Measurements from ENCODE around the gene KRT3.

The KRT3 gene

GRCh38 chr12:52772772-52773171, 23.1 kb downstream of the KRT3 start:
- peaks cover 38% of the 10 kb centered on the region for H3K27me3 Mint-ChIP-seq
- DNase-seq (ENCODE audit: low spot score in 2 of 2) (no peak), ATAC-seq (replicated peaks; ENCODE audit: extremely low read depth, poor library complexity, severe bottlenecking) (no peak)
- no peaks in the 10 kb centered on the region for H3K9me3 Mint-ChIP-seq
- H3K36me3 Mint-ChIP-seq (ENCODE audit: insufficient read depth) = peaks cover 3% of the 10 kb centered on the region
- no peaks in the 10 kb centered on the region for H3K4me1 Mint-ChIP-seq
- H3K4me3 Mint-ChIP-seq = no peak overlapping the region
- H3K27ac Mint-ChIP-seq (ENCODE audit: low read depth) = no peak overlapping the region

GRCh38 chr12:52772188-52772587, 23.7 kb downstream of the KRT3 start:
- Mint-ChIP-seq H3K27me3 (peaks cover 36% of the 10 kb centered on the region), H3K4me1 (no peaks in the 10 kb centered on the region), H3K27ac (ENCODE audit: low read depth) (no peak overlapping the region), H3K36me3 (ENCODE audit: insufficient read depth) (peaks cover 3% of the 10 kb centered on the region), H3K4me3 (no peak overlapping the region), H3K9me3 (no peaks in the 10 kb centered on the region)
- ATAC-seq (replicated peaks; ENCODE audit: extremely low read depth, poor library complexity, severe bottlenecking) (no peak), DNase-seq (ENCODE audit: low spot score in 2 of 2) (no peak)

- Mint-ChIP-seq H3K36me3 (ENCODE audit: insufficient read depth) (no peaks in the 10 kb centered on the region), H3K4me1 (no peaks in the 10 kb centered on the region), H3K27me3 (peaks cover 33% of the 10 kb centered on the region), H3K27ac (ENCODE audit: low read depth) (no peak overlapping the region), H3K9me3 (no peaks in the 10 kb centered on the region), H3K4me3 (no peak overlapping the region)
- no peak for DNase-seq (ENCODE audit: low spot score in 2 of 2)
- ATAC-seq (replicated peaks; ENCODE audit: extremely low read depth, poor library complexity, severe bottlenecking) = no peak
Observed at GRCh38 chr12:52771505-52771904, 24.4 kb downstream of the KRT3 start.

- H3K4me1 Mint-ChIP-seq = no peaks in the 10 kb centered on the region
- no peak overlapping the region for H3K4me3 Mint-ChIP-seq
- H3K27ac Mint-ChIP-seq (ENCODE audit: low read depth) = no peak overlapping the region
- DNase-seq (ENCODE audit: low spot score in 2 of 2) (no peak), ATAC-seq (replicated peaks; ENCODE audit: extremely low read depth, poor library complexity, severe bottlenecking) (no peak)
- no peaks in the 10 kb centered on the region for H3K9me3 Mint-ChIP-seq
- H3K27me3 Mint-ChIP-seq = peaks cover 35% of the 10 kb centered on the region
- no peaks in the 10 kb centered on the region for H3K36me3 Mint-ChIP-seq (ENCODE audit: insufficient read depth)
Observed at GRCh38 chr12:52771088-52771487, 24.8 kb downstream of the KRT3 start.

- Mint-ChIP-seq H3K27ac (ENCODE audit: low read depth) (no peak overlapping the region), H3K36me3 (ENCODE audit: insufficient read depth) (peaks cover 1% of the 10 kb centered on the region), H3K9me3 (no peaks in the 10 kb centered on the region), H3K4me3 (no peak overlapping the region), H3K27me3 (peaks cover 35% of the 10 kb centered on the region), H3K4me1 (no peaks in the 10 kb centered on the region)
- DNase-seq (ENCODE audit: low spot score in 2 of 2) (no peak), ATAC-seq (replicated peaks; ENCODE audit: extremely low read depth, poor library complexity, severe bottlenecking) (no peak)
Observed at GRCh38 chr12:52769946-52770345, 26.0 kb downstream of the KRT3 start.

GRCh38 chr12:52769354-52769753, 26.6 kb downstream of the KRT3 start:
- H3K4me3 Mint-ChIP-seq = no peak overlapping the region
- DNase-seq (ENCODE audit: low spot score in 2 of 2) (no peak), ATAC-seq (replicated peaks; ENCODE audit: extremely low read depth, poor library complexity, severe bottlenecking) (no peak)
- no peak overlapping the region for H3K27ac Mint-ChIP-seq (ENCODE audit: low read depth)
- H3K4me1 Mint-ChIP-seq = no peaks in the 10 kb centered on the region
- peaks cover 35% of the 10 kb centered on the region for H3K27me3 Mint-ChIP-seq
- no peaks in the 10 kb centered on the region for H3K9me3 Mint-ChIP-seq
- peaks cover 1% of the 10 kb centered on the region for H3K36me3 Mint-ChIP-seq (ENCODE audit: insufficient read depth)

- DNase-seq (ENCODE audit: low spot score in 2 of 2) (no peak), ATAC-seq (replicated peaks; ENCODE audit: extremely low read depth, poor library complexity, severe bottlenecking) (no peak)
- peaks cover 35% of the 10 kb centered on the region for H3K27me3 Mint-ChIP-seq
- H3K4me3 Mint-ChIP-seq = no peak overlapping the region
- no peak overlapping the region for H3K27ac Mint-ChIP-seq (ENCODE audit: low read depth)
- no peaks in the 10 kb centered on the region for H3K9me3 Mint-ChIP-seq
- no peaks in the 10 kb centered on the region for H3K4me1 Mint-ChIP-seq
- H3K36me3 Mint-ChIP-seq (ENCODE audit: insufficient read depth) = peaks cover 1% of the 10 kb centered on the region
Observed at GRCh38 chr12:52768479-52769200, 27.3 kb downstream of the KRT3 start.

GRCh38 chr12:52767427-52767826, 28.5 kb downstream of the KRT3 start:
- H3K36me3 Mint-ChIP-seq (ENCODE audit: insufficient read depth) = peaks cover 4% of the 10 kb centered on the region
- DNase-seq (ENCODE audit: low spot score in 2 of 2) (no peak), ATAC-seq (replicated peaks; ENCODE audit: extremely low read depth, poor library complexity, severe bottlenecking) (no peak)
- H3K4me1 Mint-ChIP-seq = no peaks in the 10 kb centered on the region
- peaks cover 35% of the 10 kb centered on the region for H3K27me3 Mint-ChIP-seq
- H3K9me3 Mint-ChIP-seq = no peaks in the 10 kb centered on the region
- H3K27ac Mint-ChIP-seq (ENCODE audit: low read depth) = no peak overlapping the region
- H3K4me3 Mint-ChIP-seq = no peak overlapping the region

- H3K36me3 Mint-ChIP-seq (ENCODE audit: insufficient read depth) = peaks cover 4% of the 10 kb centered on the region
- no peak overlapping the region for H3K4me3 Mint-ChIP-seq
- H3K4me1 Mint-ChIP-seq = no peaks in the 10 kb centered on the region
- H3K27ac Mint-ChIP-seq (ENCODE audit: low read depth) = no peak overlapping the region
- DNase-seq (ENCODE audit: low spot score in 2 of 2) = no peak
- H3K27me3 Mint-ChIP-seq = peaks cover 35% of the 10 kb centered on the region
- ATAC-seq (replicated peaks; ENCODE audit: extremely low read depth, poor library complexity, severe bottlenecking) = no peak
- H3K9me3 Mint-ChIP-seq = no peaks in the 10 kb centered on the region
Observed at GRCh38 chr12:52767020-52767379, 28.9 kb downstream of the KRT3 start.

- DNase-seq (ENCODE audit: low spot score in 2 of 2) (no peak), ATAC-seq (replicated peaks; ENCODE audit: extremely low read depth, poor library complexity, severe bottlenecking) (no peak)
- Mint-ChIP-seq H3K27ac (ENCODE audit: low read depth) (no peak overlapping the region), H3K36me3 (ENCODE audit: insufficient read depth) (peaks cover 4% of the 10 kb centered on the region), H3K4me1 (no peaks in the 10 kb centered on the region), H3K4me3 (no peak overlapping the region), H3K9me3 (no peaks in the 10 kb centered on the region), H3K27me3 (peaks cover 34% of the 10 kb centered on the region)
Observed at GRCh38 chr12:52766351-52767019, 29.4 kb downstream of the KRT3 start.

- H3K4me1 Mint-ChIP-seq = no peaks in the 10 kb centered on the region
- peaks cover 4% of the 10 kb centered on the region for H3K36me3 Mint-ChIP-seq (ENCODE audit: insufficient read depth)
- ATAC-seq (replicated peaks; ENCODE audit: extremely low read depth, poor library complexity, severe bottlenecking) = no peak
- H3K4me3 Mint-ChIP-seq = no peak overlapping the region
- DNase-seq (ENCODE audit: low spot score in 2 of 2) = no peak
- H3K9me3 Mint-ChIP-seq = no peaks in the 10 kb centered on the region
- peaks cover 26% of the 10 kb centered on the region for H3K27me3 Mint-ChIP-seq
- no peak overlapping the region for H3K27ac Mint-ChIP-seq (ENCODE audit: low read depth)
Observed at GRCh38 chr12:52765702-52766101, 30.2 kb downstream of the KRT3 start.

- ATAC-seq (replicated peaks; ENCODE audit: extremely low read depth, poor library complexity, severe bottlenecking) = no peak
- Mint-ChIP-seq H3K27me3 (peaks cover 12% of the 10 kb centered on the region), H3K4me3 (no peak overlapping the region), H3K36me3 (ENCODE audit: insufficient read depth) (peaks cover 4% of the 10 kb centered on the region), H3K4me1 (no peaks in the 10 kb centered on the region), H3K27ac (ENCODE audit: low read depth) (no peak overlapping the region), H3K9me3 (no peaks in the 10 kb centered on the region)
- no peak for DNase-seq (ENCODE audit: low spot score in 2 of 2)
Observed at GRCh38 chr12:52763991-52764390, 31.9 kb downstream of the KRT3 start.

- Mint-ChIP-seq H3K27ac (ENCODE audit: low read depth) (no peak overlapping the region), H3K4me1 (no peaks in the 10 kb centered on the region)
- no peak for ATAC-seq (replicated peaks; ENCODE audit: extremely low read depth, poor library complexity, severe bottlenecking)
Observed at GRCh38 chr12:52763036-52763659, 32.8 kb downstream of the KRT3 start.

More at GRCh38 chr12:52763036-52763659, 32.8 kb downstream of the KRT3 start:
- no peak overlapping the region for H3K4me3 Mint-ChIP-seq
- DNase-seq (ENCODE audit: low spot score in 2 of 2) = no peak
- H3K36me3 Mint-ChIP-seq (ENCODE audit: insufficient read depth) = peaks cover 4% of the 10 kb centered on the region
- peaks cover 5% of the 10 kb centered on the region for H3K27me3 Mint-ChIP-seq
- H3K9me3 Mint-ChIP-seq = no peaks in the 10 kb centered on the region

Measured in central memory CD8-positive, alpha-beta T cell (primary cell).